GM23338 (cell line): ENCODE data around the gene TPCN2. TPM values are rescaled to one million over a fixed set of nuclear protein-coding genes. Genes with fewer than 3 reads are reported as not detected.

ENCODE experiments used
- ATAC-seq: fragments of 200-7000 bp; cut with Tn5 transposase; 3 replicates; pipeline ENCODE4 v1.9.1; 2020
- DNase-seq: peaks from one replicate; pipeline ENCODE4 v3.0.0-alpha.2; 2015; ENCODE audit warnings: low spot score
- H2AFZ ChIP-seq: fragments of 200-600 bp; sonication (generic); 2 replicates; pipeline ENCODE4 v1.8.0; 2016; ENCODE audit warnings: antibody characterized with exemption, mild to moderate bottlenecking, moderate library complexity
- H3F3A ChIP-seq: fragments of 200-600 bp; sonication (generic); replicated peaks from 2 replicates; pipeline ENCODE4 v1.8.0; 2017; ENCODE audit warnings: antibody characterized with exemption, mixed run types, low read depth
- H3K27ac ChIP-seq: fragments of 200-600 bp; sonication (generic); 2 replicates; pipeline ENCODE4 v1.6.1; 2016; ENCODE audit warnings: low read depth
- H3K27me3 ChIP-seq: fragments of 200-600 bp; sonication (generic); 2 replicates; pipeline ENCODE4 v1.8.0; 2016; ENCODE audit warnings: mild to moderate bottlenecking, mixed run types, moderate library complexity; ENCODE audit not compliant: insufficient read depth
- H3K36me3 ChIP-seq: fragments of 200-600 bp; sonication (generic); 2 replicates; pipeline ENCODE4 v1.8.0; 2016; ENCODE audit warnings: mild to moderate bottlenecking; ENCODE audit not compliant: insufficient read depth
- H3K4me1 ChIP-seq: fragments of 200-600 bp; sonication (generic); 2 replicates; pipeline ENCODE4 v1.8.0; 2016; ENCODE audit warnings: mild to moderate bottlenecking, moderate library complexity; ENCODE audit not compliant: insufficient read depth
- H3K4me2 ChIP-seq: fragments of 200-600 bp; sonication (generic); 2 replicates; pipeline ENCODE4 v1.7.1; 2017; ENCODE audit warnings: mixed run types
- H3K4me3 ChIP-seq: fragments of 200-600 bp; sonication (generic); 2 replicates; pipeline ENCODE4 v1.6.1; 2016; ENCODE audit warnings: mixed run types
- H3K79me2 ChIP-seq: fragments of 200-600 bp; sonication (generic); replicated peaks from 2 replicates; pipeline ENCODE4 v1.8.0; 2017; ENCODE audit warnings: mild to moderate bottlenecking; ENCODE audit not compliant: insufficient read depth
- H3K9me2 ChIP-seq: fragments of 200-600 bp; sonication (generic); 2 replicates; pipeline ENCODE4 v1.8.0; 2017; ENCODE audit not compliant: insufficient read depth
- H4K20me1 ChIP-seq: fragments of 200-600 bp; sonication (generic); replicated peaks from 2 replicates; pipeline ENCODE4 v1.8.0; 2017; ENCODE audit warnings: mild to moderate bottlenecking; ENCODE audit not compliant: insufficient read depth
- H3K27ac Mint-ChIP-seq: 2 replicates; pipeline ENCODE4 v1.8.0; 2020; ENCODE audit warnings: inconsistent platforms, mild to moderate bottlenecking, moderate library complexity, mixed read lengths
- H3K27me3 Mint-ChIP-seq: 3 replicates; pipeline ENCODE4 v1.8.0; 2022; ENCODE audit warnings: low read depth, mild to moderate bottlenecking, moderate library complexity, mixed read lengths, inconsistent platforms; ENCODE audit not compliant: insufficient read depth, poor library complexity
- H3K36me3 Mint-ChIP-seq: 3 replicates; pipeline ENCODE4 v1.8.0; 2021; ENCODE audit warnings: low read depth, mild to moderate bottlenecking, inconsistent platforms, moderate library complexity, mixed read lengths
- H3K4me1 Mint-ChIP-seq: 3 replicates; pipeline ENCODE4 v1.8.0; 2020; ENCODE audit warnings: mild to moderate bottlenecking, inconsistent platforms, mixed read lengths
- H3K4me3 Mint-ChIP-seq: 3 replicates; pipeline ENCODE4 v1.8.0; 2021; ENCODE audit warnings: moderate library complexity, mild to moderate bottlenecking, inconsistent platforms, mixed read lengths
- H3K9me3 Mint-ChIP-seq: 3 replicates; pipeline ENCODE4 v1.8.0; 2020; ENCODE audit warnings: moderate library complexity, mild to moderate bottlenecking, inconsistent platforms, mixed read lengths
- CREB1 ChIP-seq: fragments of 250-450 bp; sonication (Bioruptor Pico); IDR thresholded peaks from 2 replicates; pipeline ENCODE4 v1.5.0; 2020; ENCODE audit warnings: low read depth, mild to moderate bottlenecking, moderate library complexity
- EZH2 ChIP-seq: fragments of 200-600 bp; sonication (generic); IDR thresholded peaks from one replicate; pipeline ENCODE4 v1.8.0; 2017; ENCODE audit warnings: antibody characterized with exemption, mild to moderate bottlenecking, low read depth; ENCODE audit not compliant: unreplicated experiment
- EZH2phosphoT487 ChIP-seq: fragments of 200-600 bp; sonication (generic); IDR thresholded peaks from one replicate; pipeline ENCODE4 v1.8.1; 2018; ENCODE audit warnings: antibody characterized with exemption; ENCODE audit not compliant: unreplicated experiment
- JUNB ChIP-seq: IDR thresholded peaks from one replicate; pipeline ENCODE4 v1.6.1; 2016; ENCODE audit warnings: antibody characterized with exemption; ENCODE audit not compliant: unreplicated experiment
- POLR2AphosphoS5 ChIP-seq: IDR thresholded peaks from 2 replicates; pipeline ENCODE4 v1.6.1; 2016; ENCODE audit warnings: antibody characterized with exemption, low read depth
- REST ChIP-seq: IDR thresholded peaks from one replicate; pipeline ENCODE4 v1.6.1; 2018; ENCODE audit warnings: antibody characterized with exemption; ENCODE audit not compliant: unreplicated experiment
- STAT1 ChIP-seq: IDR thresholded peaks from one replicate; pipeline ENCODE4 v1.6.1; 2016; ENCODE audit warnings: antibody characterized with exemption; ENCODE audit not compliant: unreplicated experiment
- ZNF331 ChIP-seq: fragments of 250-450 bp; sonication (Bioruptor Pico); IDR thresholded peaks from 2 replicates; pipeline ENCODE4 v1.5.0; 2020; ENCODE audit warnings: low read depth, mild to moderate bottlenecking, moderate library complexity
- polyA plus RNA-seq: library from polyadenylated mRNA; unstranded; fragments of >200 nt; fragmentation: Nextera tagmentation; extraction: Ambion mirVana; gene quantifications from 2 replicates; pipeline ENCODE4 v1.2.1, GENCODE V29; 2016
- total RNA-seq: library from RNA; depleted of rRNA; stranded (reverse); fragments of >200 nt; shearing (Covaris generic); gene quantifications from 2 replicates; pipeline ENCODE4 v1.2.3, GENCODE V29; 2014
- TF ChIP-seq, protein P1 (sequence below), 2 experiments: fragments of 200-600 bp in 1 of 2; sonication (generic) in 1 of 2; conservative IDR thresholded peaks; 2 replicates each; pipeline versions ENCODE4 v1.5.1 to v1.6.1; 2016 to 2017; ENCODE audit warnings: antibody characterized with exemption in 2 of 2, low read depth in 2 of 2, mild to moderate bottlenecking in 2 of 2, moderate library complexity in 1 of 2
- TF ChIP-seq, protein P2 (sequence below): IDR thresholded peaks from 2 replicates; pipeline ENCODE4 v1.6.1; 2016; ENCODE audit warnings: antibody characterized with exemption
- TF ChIP-seq, protein P3 (sequence below): fragments of 250-450 bp; sonication (Bioruptor Pico); IDR thresholded peaks from 2 replicates; pipeline ENCODE4 v1.5.0; 2020; ENCODE audit warnings: mild to moderate bottlenecking, moderate library complexity

Gene TPCN2
- total and polyA plus RNA-seq, 2 experiments from 2014 or later: 5.8 to 14.7 TPM

GRCh38 chr11:69041516-69041915 lies 7.2 kb upstream of the TPCN2 start:
- Histone ChIP-seq H3K36me3 (no peaks in the 10 kb centered on the region), H3K9me2 (peaks cover 8% of the 10 kb centered on the region; the same call in 1 of the 2 replicates), H3K4me1 (peaks cover 7% of the 10 kb centered on the region; the same call in 1 of the 2 replicates), H3K27ac (no peak overlapping the region), H3K4me2 (no peak overlapping the region), H3K4me3 (no peak overlapping the region), H3F3A (no peaks in the 10 kb centered on the region), H4K20me1 (no peaks in the 10 kb centered on the region), H3K79me2 (no peaks in the 10 kb centered on the region), H2AFZ (no peak overlapping the region), H3K27me3 (no peaks in the 10 kb centered on the region)
- no peak overlapping the region for H3K27ac Mint-ChIP-seq
- H3K4me1 Mint-ChIP-seq: peaks cover 29% of the 10 kb centered on the region
- DNase-seq (no peak), ATAC-seq (no peak)
- no peaks in the 10 kb centered on the region for H3K9me3 Mint-ChIP-seq
- H3K36me3 Mint-ChIP-seq: no peaks in the 10 kb centered on the region
- H3K4me3 Mint-ChIP-seq: no peak overlapping the region
- TF ChIP-seq JUNB (no peak), STAT1 (no peak), ZNF331 (CRISPR knock-in tag) (no peak), CREB1 (no peak), EZH2phosphoT487 (no peak), POLR2AphosphoS5 (no peak), REST (no peak), EZH2 (no peak)
- TF ChIP-seq, protein P1, sequence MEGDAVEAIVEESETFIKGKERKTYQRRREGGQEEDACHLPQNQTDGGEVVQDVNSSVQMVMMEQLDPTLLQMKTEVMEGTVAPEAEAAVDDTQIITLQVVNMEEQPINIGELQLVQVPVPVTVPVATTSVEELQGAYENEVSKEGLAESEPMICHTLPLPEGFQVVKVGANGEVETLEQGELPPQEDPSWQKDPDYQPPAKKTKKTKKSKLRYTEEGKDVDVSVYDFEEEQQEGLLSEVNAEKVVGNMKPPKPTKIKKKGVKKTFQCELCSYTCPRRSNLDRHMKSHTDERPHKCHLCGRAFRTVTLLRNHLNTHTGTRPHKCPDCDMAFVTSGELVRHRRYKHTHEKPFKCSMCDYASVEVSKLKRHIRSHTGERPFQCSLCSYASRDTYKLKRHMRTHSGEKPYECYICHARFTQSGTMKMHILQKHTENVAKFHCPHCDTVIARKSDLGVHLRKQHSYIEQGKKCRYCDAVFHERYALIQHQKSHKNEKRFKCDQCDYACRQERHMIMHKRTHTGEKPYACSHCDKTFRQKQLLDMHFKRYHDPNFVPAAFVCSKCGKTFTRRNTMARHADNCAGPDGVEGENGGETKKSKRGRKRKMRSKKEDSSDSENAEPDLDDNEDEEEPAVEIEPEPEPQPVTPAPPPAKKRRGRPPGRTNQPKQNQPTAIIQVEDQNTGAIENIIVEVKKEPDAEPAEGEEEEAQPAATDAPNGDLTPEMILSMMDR (conservative IDR thresholded peaks at IDR 0.05; ENCODE audit: low read depth in 2 of 2): no peak
- TF ChIP-seq, protein P2, sequence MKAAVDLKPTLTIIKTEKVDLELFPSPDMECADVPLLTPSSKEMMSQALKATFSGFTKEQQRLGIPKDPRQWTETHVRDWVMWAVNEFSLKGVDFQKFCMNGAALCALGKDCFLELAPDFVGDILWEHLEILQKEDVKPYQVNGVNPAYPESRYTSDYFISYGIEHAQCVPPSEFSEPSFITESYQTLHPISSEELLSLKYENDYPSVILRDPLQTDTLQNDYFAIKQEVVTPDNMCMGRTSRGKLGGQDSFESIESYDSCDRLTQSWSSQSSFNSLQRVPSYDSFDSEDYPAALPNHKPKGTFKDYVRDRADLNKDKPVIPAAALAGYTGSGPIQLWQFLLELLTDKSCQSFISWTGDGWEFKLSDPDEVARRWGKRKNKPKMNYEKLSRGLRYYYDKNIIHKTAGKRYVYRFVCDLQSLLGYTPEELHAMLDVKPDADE: no peak
- TF ChIP-seq, protein P3, sequence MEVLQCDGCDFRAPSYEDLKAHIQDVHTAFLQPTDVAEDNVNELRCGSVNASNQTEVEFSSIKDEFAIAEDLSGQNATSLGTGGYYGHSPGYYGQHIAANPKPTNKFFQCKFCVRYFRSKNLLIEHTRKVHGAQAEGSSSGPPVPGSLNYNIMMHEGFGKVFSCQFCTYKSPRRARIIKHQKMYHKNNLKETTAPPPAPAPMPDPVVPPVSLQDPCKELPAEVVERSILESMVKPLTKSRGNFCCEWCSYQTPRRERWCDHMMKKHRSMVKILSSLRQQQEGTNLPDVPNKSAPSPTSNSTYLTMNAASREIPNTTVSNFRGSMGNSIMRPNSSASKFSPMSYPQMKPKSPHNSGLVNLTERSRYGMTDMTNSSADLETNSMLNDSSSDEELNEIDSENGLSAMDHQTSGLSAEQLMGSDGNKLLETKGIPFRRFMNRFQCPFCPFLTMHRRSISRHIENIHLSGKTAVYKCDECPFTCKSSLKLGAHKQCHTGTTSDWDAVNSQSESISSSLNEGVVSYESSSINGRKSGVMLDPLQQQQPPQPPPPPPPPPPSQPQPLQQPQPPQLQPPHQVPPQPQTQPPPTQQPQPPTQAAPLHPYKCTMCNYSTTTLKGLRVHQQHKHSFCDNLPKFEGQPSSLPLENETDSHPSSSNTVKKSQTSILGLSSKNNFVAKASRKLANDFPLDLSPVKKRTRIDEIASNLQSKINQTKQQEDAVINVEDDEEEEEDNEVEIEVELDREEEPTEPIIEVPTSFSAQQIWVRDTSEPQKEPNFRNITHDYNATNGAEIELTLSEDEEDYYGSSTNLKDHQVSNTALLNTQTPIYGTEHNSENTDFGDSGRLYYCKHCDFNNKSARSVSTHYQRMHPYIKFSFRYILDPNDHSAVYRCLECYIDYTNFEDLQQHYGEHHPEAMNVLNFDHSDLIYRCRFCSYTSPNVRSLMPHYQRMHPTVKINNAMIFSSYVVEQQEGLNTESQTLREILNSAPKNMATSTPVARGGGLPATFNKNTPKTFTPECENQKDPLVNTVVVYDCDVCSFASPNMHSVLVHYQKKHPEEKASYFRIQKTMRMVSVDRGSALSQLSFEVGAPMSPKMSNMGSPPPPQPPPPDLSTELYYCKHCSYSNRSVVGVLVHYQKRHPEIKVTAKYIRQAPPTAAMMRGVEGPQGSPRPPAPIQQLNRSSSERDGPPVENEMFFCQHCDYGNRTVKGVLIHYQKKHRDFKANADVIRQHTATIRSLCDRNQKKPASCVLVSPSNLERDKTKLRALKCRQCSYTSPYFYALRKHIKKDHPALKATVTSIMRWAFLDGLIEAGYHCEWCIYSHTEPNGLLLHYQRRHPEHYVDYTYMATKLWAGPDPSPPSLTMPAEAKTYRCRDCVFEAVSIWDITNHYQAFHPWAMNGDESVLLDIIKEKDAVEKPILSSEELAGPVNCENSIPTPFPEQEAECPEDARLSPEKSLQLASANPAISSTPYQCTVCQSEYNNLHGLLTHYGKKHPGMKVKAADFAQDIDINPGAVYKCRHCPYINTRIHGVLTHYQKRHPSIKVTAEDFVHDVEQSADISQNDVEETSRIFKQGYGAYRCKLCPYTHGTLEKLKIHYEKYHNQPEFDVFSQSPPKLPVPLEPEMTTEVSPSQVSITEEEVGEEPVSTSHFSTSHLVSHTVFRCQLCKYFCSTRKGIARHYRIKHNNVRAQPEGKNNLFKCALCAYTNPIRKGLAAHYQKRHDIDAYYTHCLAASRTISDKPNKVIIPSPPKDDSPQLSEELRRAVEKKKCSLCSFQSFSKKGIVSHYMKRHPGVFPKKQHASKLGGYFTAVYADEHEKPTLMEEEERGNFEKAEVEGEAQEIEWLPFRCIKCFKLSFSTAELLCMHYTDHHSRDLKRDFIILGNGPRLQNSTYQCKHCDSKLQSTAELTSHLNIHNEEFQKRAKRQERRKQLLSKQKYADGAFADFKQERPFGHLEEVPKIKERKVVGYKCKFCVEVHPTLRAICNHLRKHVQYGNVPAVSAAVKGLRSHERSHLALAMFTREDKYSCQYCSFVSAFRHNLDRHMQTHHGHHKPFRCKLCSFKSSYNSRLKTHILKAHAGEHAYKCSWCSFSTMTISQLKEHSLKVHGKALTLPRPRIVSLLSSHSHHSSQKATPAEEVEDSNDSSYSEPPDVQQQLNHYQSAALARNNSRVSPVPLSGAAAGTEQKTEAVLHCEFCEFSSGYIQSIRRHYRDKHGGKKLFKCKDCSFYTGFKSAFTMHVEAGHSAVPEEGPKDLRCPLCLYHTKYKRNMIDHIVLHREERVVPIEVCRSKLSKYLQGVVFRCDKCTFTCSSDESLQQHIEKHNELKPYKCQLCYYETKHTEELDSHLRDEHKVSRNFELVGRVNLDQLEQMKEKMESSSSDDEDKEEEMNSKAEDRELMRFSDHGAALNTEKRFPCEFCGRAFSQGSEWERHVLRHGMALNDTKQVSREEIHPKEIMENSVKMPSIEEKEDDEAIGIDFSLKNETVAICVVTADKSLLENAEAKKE (CRISPR knock-in tag): no peak
- H3K27me3 Mint-ChIP-seq: no peaks in the 10 kb centered on the region
